Inflammatory macrophage (primary cell): Measurements from ENCODE around the gene NAA25.
"Not testable (repeated sequence)": the region's sequence is repeated elsewhere in the genome, so short reads cannot be mapped to it uniquely, and the experiment has no call there.

Experiments used
- DNase-seq, 2 donors: peaks; one replicate each; pipeline ENCODE4 v3.0.0-alpha.2; 2020 to 2022

NAA25 gene

DNA sequence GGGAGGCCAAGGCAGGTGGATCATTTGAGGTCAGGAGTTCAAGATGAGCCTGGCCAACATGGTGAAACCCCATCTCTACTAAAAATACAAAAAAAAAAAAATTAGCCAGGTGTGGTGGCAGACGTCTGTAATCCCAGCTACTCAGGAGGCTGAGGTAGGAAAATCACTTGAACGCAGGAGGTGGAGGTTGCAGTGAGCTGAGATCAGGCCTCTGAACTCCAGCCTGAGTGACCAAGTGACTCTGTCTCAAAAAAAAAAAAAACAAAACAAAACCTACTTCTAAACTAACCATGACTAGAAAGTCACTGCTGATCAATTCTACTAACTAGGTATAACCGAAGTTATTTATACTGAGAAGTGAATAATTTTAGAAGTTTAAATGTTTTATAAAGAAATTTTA, 99.0 kb downstream of the NAA25 start:
- DNase-seq, result not testable (repeated sequence)

DNA sequence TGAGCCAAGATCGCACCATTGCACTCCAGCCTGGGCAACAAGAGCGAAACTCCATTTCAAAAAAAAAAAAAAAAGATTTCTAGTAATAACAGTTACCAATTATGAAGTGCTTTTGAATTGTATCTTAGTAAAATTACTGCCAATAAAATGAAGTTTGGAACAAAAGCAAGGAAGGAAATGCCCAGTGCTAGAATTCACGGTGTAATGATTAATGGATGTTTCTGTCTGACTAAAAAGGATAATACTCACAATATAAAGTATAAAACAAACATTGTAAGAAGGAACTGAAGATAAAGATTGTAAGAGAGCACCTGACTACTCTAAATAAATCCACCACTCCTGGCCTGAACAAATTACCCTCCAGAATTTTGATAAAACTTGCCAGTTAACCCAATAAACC, 99.7 kb downstream of the NAA25 start:
- DNase-seq, result no peak

DNA sequence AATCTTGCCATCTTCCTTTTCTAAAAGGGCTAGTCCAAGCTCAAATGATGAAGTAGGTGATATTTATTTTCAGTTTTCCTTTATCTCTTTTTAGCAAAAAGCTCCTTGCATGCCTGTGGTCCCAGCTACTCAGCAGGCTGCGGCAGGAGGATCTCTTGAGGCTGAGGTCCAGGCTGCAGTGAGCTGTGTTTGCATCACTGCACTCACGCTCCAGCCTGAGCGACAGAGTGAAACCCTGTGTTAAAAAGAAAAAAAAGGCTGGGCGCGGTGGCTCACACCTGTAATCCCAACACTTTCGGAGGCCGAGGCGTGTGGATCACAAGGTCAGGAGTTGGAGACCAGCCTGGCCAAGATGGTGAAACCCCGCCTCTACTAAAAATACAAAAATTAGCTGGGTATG, 100.6 kb downstream of the NAA25 start:
- DNase-seq, result no peak

DNA sequence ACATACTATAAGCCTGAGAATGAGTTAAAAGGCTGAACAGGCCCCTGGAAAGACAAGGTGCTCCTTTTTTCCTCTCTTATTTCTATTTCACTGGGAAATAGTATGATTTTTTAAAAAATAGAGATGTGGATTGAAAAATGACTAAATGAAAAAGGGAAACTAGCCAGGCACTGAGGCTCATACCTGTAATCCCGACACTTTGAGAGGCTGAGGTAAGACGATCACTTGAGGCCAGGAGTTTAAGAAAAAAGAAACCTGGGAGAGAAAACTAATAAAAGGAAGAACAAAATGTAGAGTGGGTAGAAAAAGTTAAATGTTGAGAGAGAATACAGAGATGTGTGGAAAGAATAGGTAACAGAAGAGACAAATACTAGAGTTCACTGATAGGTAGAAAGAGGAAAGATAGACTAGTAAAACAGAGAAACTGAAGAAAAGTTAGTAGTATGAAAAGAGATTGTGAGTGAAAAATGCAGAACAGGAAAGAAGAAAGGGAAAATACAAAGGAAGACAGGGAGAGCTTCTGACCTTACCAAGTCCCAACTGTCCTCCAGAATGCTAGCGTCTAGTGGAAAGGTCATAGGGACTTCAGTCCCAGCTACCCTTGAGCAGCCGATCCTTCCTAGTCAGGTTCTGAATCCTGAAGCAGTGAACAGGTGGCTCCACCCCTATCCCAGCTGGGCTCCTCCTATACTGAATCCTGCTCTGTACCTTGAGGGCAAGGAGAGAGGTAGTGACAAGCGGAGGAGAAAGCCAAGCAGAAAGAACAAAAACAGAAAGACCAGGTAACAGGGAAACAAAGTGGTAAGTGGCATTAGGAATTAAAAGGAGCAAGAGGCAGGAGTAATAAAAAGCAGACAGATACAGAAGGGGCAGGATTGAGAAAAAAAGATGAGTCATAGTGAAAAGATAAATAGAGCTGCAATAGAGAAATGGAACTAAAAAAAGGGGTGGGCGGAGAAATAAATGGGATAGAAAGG, 102.9 kb downstream of the NAA25 start:
- DNase-seq, result peak in 1 of 2 donors; percentile 18

DNA sequence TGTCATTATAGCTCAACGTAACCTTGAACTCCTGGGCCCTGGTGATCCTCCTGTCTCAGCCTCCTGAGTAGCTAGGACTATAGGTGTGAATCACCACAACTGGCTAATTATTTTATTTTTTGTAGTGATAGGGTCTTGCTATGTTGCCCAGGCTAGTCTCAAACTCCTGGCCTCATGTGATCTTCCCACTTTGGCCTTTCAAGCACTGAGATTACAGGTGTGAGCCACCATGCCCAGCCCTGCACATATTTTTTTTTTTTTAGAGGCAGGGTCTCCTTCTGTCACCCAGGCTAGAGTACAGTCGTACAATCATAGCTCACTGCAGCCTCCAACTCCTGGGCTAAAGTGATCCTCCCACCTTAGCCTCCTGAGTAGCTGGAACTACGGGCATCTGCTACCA, 104.5 kb downstream of the NAA25 start:
- DNase-seq, result no peak

DNA sequence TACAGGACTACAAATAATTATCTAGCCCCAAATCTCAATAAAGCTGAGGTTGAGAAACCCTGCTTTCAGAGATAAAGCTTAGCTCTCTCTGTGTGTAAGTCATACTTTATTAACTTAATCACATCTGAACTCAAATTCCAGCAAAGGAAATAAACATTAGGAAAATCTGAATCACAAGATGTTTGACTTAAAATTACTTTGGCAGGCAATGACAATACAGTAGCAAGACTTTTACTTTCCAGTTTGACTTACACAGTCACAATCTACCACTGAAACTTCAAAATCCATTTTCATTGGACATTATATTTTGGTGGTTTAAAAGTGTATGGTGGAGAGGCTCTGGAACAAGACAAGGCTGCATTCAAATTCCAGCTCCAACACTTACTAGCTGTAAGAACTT, 107.0 kb downstream of the NAA25 start:
- DNase-seq, result no peak

DNA sequence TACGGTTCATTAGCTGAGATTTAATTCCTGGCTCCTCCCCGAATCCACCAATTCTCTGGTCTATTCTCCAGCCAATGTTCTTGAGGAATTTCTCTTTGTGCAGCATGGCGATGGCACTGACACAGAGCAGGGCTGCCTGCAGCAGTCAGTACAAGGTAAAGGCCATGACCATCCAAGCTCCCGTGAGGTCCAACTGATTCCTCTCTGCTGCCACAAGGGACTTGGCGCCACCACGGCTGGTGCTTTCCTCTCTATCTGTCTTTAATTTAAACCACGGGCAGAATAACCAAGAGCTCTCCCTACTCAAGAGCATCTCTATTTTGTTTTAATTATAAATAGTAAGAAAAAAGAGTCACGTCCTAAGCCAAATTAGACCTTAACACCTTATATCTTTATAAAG, 107.8 kb downstream of the NAA25 start:
- no peak for DNase-seq

DNA sequence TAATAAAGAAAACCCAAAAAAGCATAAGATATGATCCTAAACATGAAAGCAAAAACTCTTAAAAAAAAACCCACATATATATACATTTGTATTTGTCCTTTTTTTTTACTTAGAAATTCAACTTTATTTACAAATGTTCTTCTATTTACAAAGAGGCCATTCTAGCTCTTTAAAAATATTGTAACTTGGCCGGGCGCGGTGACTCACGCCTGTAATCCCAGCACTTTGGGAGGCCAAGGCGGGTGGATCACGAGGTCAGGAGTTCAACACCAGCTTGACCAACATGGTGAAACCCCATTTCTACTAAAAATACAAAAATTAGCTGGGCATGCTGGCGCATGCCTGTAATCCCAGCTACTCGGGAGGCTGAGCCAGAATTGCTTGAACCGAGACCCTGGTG, 109.5 kb downstream of the NAA25 start:
- not testable (repeated sequence) for DNase-seq

DNA sequence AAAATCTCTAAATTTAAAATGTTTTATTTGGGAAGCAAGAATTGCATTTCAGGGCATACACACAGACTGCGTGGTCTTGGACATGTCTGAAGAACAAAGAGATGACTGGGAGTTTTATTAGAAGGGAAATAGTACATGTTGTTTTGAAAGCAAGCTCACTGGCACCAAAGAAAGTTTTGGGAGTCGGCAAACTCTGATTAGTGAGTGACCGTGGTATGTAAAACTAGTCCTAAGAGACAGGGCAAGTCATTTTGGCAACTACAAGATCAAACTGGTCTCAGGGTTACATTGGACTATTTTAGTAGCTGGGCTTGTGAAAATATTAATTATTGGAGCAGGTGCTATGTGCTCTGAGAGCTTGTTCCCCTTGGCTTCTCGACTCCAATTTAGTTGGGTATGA, 110.6 kb downstream of the NAA25 start:
- no peak for DNase-seq

DNA sequence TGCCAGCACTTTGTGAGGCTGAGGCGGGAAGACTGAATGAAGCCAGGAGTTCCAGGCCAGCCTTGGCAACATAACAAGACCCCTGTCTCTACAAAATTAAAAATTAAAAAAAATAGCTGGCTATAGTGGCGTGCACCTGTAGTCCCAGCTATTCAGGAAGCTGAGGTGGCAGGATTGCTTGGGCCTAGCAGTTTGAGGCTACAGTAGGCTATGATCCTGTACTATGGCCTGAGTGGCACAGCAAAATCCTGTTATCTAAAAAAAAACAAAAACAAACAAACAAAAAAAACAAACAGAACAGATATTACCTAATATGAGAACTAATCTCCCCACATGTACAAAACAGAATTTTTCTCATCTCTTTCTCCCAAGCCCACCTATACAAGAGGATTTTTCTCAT, 111.3 kb downstream of the NAA25 start:
- no peak for DNase-seq

DNA sequence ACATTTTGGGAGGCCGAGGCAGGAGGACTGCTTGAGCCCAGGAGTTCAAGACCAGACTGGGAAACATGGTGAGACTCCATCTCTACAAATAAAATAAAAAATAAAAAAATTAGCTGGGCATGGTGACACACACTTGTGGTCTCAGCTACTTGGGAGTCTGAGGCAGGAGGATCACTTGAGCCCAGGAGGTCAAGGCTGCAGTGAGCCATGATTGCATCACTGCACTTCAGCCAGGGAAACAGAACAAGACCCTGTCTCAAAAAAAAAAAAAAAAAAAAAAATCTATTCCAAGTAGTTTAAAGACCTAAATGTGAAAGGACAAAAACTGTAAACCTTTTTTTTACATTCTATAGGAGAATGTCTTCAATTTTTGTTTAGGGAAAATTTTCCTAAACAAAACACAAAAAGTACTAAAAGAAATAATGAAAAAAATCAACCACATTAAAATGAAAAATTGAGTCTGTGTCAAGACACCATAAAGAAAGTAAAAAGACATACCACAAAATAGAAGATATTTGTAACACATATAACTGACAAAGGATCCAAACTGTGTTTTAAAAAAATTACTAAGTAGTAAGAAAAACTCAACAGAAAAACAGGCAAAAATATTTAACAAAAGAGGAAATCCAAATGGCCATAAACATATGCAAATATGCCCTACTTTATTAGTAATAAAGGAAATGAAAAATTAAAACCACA, 112.7 kb downstream of the NAA25 start:
- DNase-seq, result no peak

DNA sequence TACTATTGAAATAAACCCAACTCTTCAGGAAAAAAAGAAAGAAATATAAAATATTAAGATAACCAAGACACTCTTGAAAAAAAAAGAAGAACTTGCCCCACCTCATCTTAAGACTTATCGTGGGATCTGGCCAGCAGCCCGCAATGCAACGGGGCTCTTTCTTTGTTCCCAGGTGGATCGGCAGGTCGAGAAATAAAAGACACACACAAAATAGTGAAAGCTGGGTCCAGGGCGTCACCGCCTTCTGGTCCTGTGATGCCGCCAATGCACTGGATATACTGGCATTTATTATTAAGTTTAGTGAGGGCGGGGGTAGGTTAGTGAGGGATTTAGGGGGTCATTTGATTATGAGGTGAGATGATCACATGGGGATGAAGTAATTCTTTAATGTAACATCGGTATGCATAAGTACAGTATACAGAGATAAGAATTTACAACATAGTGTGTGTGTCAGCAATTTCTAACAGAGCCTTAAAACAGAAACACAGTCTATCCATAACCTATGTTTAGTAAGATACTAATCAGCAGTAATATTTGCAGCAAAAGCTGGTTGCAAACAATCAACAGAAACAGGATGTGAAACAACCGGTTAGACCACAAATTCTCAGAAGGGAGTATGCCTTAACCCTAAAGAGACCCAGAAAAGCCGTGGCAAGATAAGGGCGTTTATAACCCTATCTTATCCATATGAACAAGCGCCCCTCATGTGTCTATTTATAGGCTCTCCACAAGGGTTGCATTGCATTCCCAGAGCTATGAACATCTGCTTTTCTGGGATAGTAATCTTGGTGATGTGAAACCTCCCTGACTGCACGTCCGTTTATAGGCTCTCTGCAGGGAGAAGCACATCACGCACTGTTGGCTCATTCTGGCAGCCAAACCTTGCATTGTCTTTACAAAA, 114.1 kb downstream of the NAA25 start:
- peak; percentile 67 to 69 for DNase-seq

DNA sequence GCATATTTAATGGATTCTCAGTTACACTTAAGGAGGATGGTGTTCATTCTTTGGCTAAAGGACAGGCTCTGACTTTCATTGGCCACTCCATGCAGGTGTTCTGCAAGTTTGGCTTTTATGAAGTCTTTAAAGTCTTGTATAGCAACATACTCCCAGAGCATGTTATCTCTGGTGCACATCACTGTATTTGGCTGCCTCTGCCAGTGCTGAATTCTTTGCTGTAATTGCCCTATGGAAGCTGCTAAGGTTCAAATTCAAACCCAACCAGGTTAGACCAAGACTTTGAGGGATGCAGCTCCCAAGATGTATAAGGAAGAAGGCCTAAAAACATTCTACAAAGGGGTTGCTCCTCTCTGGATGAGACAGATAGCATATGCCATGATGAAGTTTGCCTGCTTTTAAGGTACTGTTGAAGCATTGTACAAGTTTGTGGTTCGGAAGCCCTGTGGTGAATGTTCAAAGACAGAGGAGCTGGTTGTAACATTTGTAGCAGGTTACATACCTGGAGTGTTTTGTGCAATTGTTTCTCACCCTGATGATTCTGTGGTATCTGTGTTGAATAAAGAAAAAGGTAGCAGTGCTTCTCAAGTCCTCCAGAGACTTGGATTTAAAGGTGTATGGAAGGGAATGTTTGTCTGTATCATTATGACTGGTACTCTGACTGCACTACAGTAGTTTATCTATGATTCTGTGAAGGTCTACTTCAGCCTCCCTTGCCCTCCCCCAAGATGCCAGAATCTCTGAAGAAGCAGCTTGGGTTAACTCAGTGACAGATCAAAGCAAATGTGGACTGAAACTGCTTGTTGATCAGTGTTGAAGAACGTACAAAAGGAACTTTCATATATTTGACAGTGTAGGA, 115.1 kb downstream of the NAA25 start:
- no peak for DNase-seq

DNA sequence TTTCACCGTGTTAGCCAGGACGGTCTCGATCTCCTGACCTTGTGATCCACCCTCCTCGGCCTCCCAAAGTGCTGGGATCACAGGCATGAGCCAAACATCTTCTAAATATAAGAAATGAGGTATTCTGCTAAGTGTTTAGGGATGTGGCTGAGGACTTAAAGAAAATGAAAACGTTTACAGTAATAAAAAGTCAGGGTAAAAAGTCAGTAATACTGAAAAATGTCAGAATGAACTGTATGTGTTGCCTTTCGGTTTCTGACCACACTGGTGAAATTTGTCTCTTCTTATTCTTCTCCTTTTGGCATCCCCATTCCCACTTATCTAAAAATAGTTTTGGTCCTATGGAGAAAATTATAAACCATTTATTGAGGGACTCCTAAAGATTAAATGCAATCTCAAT, 116.1 kb downstream of the NAA25 start:
- DNase-seq, result no peak

DNA sequence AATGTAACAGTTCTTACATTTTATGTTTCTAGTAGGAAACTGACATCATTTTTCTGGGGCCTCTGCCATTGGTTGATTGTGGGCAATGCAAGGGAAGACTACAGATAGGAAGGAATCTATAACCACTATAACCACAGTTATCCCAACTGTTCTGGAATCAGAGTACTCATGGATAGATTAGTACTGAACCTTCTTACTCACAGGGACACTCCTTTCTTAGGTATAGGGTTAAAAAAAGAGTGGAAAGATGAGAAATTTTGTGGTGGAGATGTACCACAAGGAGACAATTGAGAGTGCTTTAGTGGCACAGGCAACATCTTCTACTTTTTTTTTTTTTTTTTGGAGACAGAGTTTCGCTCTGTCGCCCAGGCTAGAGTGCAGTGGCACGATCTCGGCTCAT, 116.6 kb downstream of the NAA25 start:
- no peak for DNase-seq

DNA sequence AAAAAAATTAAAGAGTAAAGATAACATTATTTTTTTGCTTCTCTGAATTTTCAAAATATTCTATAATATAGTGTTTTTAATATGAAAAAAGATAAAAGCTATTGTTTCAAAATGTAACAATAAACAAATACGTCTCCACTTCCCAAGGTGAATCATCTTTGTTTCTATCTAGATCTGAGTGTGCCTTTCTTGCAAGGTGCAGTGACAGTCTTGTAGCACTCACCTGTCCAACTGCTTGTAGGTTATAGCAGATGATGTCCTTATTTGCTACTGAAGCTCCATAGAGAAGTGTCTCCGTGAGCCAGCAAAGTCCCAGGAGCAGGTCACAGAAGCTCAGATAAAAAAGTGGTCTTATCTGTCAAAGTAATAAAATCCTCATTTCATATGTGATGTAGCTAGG, 117.0 kb downstream of the NAA25 start:
- DNase-seq, result no peak

DNA sequence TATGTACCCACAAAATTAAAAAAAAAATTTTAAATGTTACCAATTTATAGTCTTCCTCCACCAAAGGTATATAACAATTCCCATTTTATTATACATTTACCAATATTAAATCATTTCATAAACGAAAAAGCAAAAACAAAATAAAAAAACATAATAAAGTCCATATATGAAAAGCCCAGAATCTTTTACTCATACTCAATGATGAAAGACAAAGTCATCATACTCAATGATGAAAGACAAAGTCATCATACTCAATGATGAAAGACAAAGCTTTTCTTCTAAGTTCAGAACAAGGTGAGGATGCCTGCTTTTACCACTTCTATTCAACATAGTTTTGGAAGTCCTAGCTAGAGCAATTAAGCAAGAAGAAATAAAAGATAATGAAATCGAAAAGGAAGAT, 123.8 kb downstream of the NAA25 start:
- DNase-seq, result no peak

DNA sequence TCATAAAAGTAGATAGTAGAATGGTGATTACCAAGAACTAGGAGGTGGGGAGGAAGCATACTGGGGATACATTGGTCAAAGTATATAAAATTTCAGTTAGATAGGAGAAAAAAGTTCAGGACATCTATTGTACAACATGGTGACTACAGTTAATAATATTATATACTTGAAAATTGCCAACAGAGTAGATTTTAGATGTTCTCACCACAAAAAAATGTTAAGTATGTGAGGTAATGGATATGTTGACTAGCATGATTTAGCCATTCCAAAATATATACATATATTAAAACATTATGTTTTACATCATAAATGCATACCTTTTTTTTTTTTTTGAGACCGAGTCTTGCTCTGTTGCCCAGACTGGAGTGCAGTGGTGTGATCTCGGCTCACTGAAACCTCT, 126.6 kb downstream of the NAA25 start:
- DNase-seq, result no peak

DNA sequence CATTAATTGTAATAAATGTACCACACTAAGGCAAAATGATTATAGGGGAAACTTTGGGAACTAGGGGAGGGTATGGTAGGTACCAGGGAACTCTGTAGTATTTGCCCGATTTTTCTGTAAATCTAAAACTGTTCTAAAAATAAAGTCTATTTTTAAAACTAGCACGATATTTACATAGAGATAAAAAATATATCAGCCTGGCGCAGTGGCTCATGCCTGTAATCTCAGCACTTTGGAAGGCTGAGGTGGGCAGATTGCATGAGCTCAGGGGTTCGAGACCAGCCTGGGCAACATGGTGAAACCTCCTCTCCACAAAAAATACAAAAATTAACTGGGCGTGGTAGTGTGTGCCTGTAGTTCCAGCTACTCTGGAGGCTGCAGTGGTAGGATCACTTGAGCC, 128.0 kb downstream of the NAA25 start:
- DNase-seq, result no peak

DNA sequence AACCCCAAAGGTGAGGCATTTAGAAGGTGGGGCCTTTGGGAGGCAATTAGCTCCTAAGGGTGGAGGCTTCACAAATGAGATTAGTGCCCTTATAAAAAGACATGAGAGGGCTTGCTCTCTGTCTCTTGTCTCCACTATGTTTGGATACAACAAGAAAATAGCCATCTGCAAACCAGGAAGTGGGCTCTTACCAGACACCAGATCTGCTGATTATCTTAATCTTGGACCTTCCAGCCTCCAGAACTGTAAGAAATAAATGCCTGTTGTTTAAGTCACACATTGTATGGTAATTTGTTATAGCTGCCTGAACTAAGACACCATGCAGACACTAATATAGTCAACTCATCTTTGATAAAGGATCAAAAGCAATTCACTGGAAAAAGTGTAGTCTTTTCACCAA, 130.0 kb downstream of the NAA25 start:
- DNase-seq, result no peak

DNA sequence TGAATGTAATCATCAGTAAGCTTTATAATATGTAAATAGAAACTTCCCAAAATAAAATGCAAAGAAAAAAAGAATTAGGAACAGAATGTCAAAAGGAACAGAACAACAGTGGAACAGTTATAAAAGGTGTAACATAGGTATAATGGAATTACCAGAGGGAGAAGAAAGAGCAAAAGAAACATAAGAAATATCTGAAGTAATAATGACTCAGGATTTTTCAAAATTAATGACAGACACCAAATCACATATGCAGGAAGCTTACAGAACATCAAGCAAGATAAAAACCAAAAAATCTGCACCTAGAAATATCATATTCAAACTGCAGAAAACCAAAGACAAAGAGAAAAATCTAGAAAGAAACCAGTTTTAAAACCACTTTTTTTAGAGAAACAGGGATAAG, 131.7 kb downstream of the NAA25 start:
- no peak for DNase-seq
